ENCODE results near the gene POLN. TPM values are rescaled to one million over a fixed set of nuclear protein-coding genes. Genes with fewer than 3 reads are reported as not detected.
A peak's percentile ranks its signal among the peaks of the same experiment; 100 is the strongest.

The POLN gene
- polyA plus RNA-seq, 1 donor (not counting 4 experiments of a cell fraction or from before 2014, with no cell fraction given): 1.3 TPM

DNA sequence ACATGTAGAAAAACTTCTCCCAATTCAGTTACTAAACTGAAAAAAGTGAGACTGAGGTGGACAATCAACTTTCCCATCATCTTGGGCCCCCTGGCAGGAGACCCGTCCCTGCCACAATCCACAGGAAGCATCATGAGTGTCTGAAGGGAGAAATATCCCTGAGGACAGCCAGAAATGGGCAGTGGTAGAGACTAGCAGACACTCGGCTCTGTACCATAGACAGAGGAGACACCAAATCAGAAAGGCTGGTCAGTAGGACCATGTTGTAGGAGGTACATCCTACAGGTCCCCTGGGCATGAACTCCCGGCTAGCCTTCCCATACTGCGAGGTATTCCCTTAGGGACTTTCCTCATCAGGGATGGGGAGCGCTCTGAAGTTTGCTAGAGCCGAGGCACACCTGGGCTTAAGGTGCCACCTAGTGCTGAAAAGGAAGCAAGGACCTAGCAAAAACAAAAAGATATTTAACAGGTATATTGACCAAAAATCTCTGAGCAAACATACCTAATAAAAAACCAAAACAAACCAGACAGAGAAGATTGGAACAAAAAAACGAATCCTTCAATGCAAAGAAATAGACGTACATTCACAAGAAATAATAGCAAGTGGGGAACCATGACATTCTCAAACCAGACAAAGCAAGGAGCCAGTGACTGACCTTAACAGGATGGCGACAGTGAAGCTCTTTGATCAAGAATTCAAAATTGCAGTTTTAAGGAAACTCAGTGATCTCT is 55.6 kb downstream of the POLN start:
- Histone ChIP-seq H3K79me2 (ENCODE audit: control insufficient read depth, insufficient read depth, low read length) (no peaks in the 10 kb centered on the region), H3K27ac (ENCODE audit: control insufficient read depth, insufficient read depth, low read length) (no peak overlapping the region), H3K4me2 (ENCODE audit: control insufficient read depth, extremely low read depth, insufficient read depth, low read depth, low read length) (no peak overlapping the region), H2AFZ (ENCODE audit: control insufficient read depth, low read length) (no peak overlapping the region), H3K4me3 (ENCODE audit: control insufficient read depth in 2 of 3, extremely low read depth in 1 of 3, insufficient read depth in 2 of 3, low read depth in 1 of 3, low read length in 3 of 3) (no peak overlapping the region), H3K9me1 (ENCODE audit: control insufficient read depth, extremely low read depth, insufficient read depth, low read length) (no peaks in the 10 kb centered on the region), H3K9me3 (ENCODE audit: control insufficient read depth, low read depth, low read length) (no peaks in the 10 kb centered on the region), H4K20me1 (ENCODE audit: control insufficient read depth, extremely low read depth, insufficient read depth, low read length) (no peaks in the 10 kb centered on the region), H3K9ac (ENCODE audit: control insufficient read depth, extremely low read depth, insufficient read depth, low read length) (no peak overlapping the region), H3K36me3 (ENCODE audit: control insufficient read depth in 2 of 2, extremely low read depth in 1 of 2, insufficient read depth in 2 of 2, low read length in 2 of 2) (no peaks in the 10 kb centered on the region), H3K4me1 (ENCODE audit: control insufficient read depth, extremely low read depth, insufficient read depth, low read length) (no peaks in the 10 kb centered on the region), H3K27me3 (ENCODE audit: control insufficient read depth, extremely low read depth, insufficient read depth, low read length) (no peaks in the 10 kb centered on the region)
- dilution Hi-C loops (cut with MboI; ENCODE audit: extremely low pct_ligation_motif_present, low sequenced_read_pairs): no loop called here
- FAIRE-seq: peak; percentile 63
- no peak for DNase-seq (ENCODE audit: low read depth, low spot score)
- TF ChIP-seq, protein P1, sequence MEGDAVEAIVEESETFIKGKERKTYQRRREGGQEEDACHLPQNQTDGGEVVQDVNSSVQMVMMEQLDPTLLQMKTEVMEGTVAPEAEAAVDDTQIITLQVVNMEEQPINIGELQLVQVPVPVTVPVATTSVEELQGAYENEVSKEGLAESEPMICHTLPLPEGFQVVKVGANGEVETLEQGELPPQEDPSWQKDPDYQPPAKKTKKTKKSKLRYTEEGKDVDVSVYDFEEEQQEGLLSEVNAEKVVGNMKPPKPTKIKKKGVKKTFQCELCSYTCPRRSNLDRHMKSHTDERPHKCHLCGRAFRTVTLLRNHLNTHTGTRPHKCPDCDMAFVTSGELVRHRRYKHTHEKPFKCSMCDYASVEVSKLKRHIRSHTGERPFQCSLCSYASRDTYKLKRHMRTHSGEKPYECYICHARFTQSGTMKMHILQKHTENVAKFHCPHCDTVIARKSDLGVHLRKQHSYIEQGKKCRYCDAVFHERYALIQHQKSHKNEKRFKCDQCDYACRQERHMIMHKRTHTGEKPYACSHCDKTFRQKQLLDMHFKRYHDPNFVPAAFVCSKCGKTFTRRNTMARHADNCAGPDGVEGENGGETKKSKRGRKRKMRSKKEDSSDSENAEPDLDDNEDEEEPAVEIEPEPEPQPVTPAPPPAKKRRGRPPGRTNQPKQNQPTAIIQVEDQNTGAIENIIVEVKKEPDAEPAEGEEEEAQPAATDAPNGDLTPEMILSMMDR (optimal IDR thresholded peaks at IDR 0.05 in 1 of 3, IDR thresholded peaks at IDR 0.05 in 1 of 3, conservative IDR thresholded peaks at IDR 0.05 in 1 of 3; ENCODE audit: extremely low read depth in 1 of 3, insufficient read depth in 2 of 3, low read length in 3 of 3): peak; percentile 68 to 70 (median 69)
- TF ChIP-seq EZH2 (IDR thresholded peaks at IDR 0.05; ENCODE audit: low read length): no peak

DNA sequence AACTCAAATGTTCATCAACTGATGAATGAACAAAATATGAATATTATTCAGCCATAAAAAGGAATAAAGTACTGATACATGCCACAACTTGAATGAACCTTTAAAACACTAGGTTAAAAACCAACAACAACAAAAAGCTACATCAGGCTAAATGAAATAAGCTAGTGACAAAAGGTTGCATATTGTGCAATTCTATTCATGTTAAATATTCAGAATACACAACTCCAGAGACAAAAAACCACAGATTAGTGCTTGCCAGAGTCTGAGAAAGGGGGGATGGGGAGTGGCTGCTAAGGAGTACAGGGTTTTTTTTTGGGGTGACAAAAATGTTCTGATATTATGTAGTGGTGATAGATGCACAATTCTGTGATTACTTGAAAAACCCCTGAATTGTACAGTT is 58.5 kb downstream of the POLN start:
- H3K4me1 ChIP-seq (ENCODE audit: control insufficient read depth, extremely low read depth, insufficient read depth, low read length): no peaks in the 10 kb centered on the region
- no peak overlapping the region for H3K4me2 ChIP-seq (ENCODE audit: control insufficient read depth, extremely low read depth, insufficient read depth, low read depth, low read length)
- no peak overlapping the region for H3K27ac ChIP-seq (ENCODE audit: control insufficient read depth, insufficient read depth, low read length)
- DNase-seq (ENCODE audit: low read depth, low spot score) (no peak), FAIRE-seq (no peak)
- no peaks in the 10 kb centered on the region for H3K27me3 ChIP-seq (ENCODE audit: control insufficient read depth, extremely low read depth, insufficient read depth, low read length)
- H3K4me3 ChIP-seq (ENCODE audit: control insufficient read depth in 2 of 3, extremely low read depth in 1 of 3, insufficient read depth in 2 of 3, low read depth in 1 of 3, low read length in 3 of 3): no peak overlapping the region
- no peaks in the 10 kb centered on the region for H3K9me3 ChIP-seq (ENCODE audit: control insufficient read depth, low read depth, low read length)
- no peak overlapping the region for H2AFZ ChIP-seq (ENCODE audit: control insufficient read depth, low read length)
- no peaks in the 10 kb centered on the region for H3K79me2 ChIP-seq (ENCODE audit: control insufficient read depth, insufficient read depth, low read length)
- no peak for TF ChIP-seq EZH2 (IDR thresholded peaks at IDR 0.05; ENCODE audit: low read length)
- TF ChIP-seq, protein P1 (optimal IDR thresholded peaks at IDR 0.05 in 1 of 3, IDR thresholded peaks at IDR 0.05 in 1 of 3, conservative IDR thresholded peaks at IDR 0.05 in 1 of 3; ENCODE audit: extremely low read depth in 1 of 3, insufficient read depth in 2 of 3, low read length in 3 of 3): no peak
- H3K36me3 ChIP-seq (ENCODE audit: control insufficient read depth in 2 of 2, extremely low read depth in 1 of 2, insufficient read depth in 2 of 2, low read length in 2 of 2): no peaks in the 10 kb centered on the region
- H3K9me1 ChIP-seq (ENCODE audit: control insufficient read depth, extremely low read depth, insufficient read depth, low read length): no peaks in the 10 kb centered on the region
- H3K9ac ChIP-seq (ENCODE audit: control insufficient read depth, extremely low read depth, insufficient read depth, low read length): no peak overlapping the region
- dilution Hi-C loops (cut with MboI; ENCODE audit: extremely low pct_ligation_motif_present, low sequenced_read_pairs): no loop called here
- H4K20me1 ChIP-seq (ENCODE audit: control insufficient read depth, extremely low read depth, insufficient read depth, low read length): no peaks in the 10 kb centered on the region

All from keratinocyte (primary cell).